Ishikawa (cell line): Measurements from ENCODE around the gene CD300LD.

Source experiments
- CEBPB ChIP-seq: IDR thresholded peaks from 2 replicates; pipeline ENCODE4 v1.6.1; 2012
- CREB1 ChIP-seq: IDR thresholded peaks from 2 replicates; pipeline ENCODE4 v1.6.1; 2012; ENCODE audit warnings: low read depth
- EGR1 ChIP-seq: IDR thresholded peaks from 2 replicates; pipeline ENCODE4 v1.6.1; 2012
- EP300 ChIP-seq: IDR thresholded peaks from 2 replicates; pipeline ENCODE4 v1.6.1; 2012; ENCODE audit warnings: borderline replicate concordance
- FOXM1 ChIP-seq: IDR thresholded peaks from 2 replicates; pipeline ENCODE4 v1.6.1; 2012; ENCODE audit warnings: low read depth, borderline replicate concordance
- NFIC ChIP-seq: IDR thresholded peaks from 2 replicates; pipeline ENCODE4 v1.6.1; 2012
- RAD21 ChIP-seq: IDR thresholded peaks from 2 replicates; pipeline ENCODE4 v1.6.1; 2012; ENCODE audit warnings: low read depth
- TAF1 ChIP-seq: IDR thresholded peaks from 2 replicates; pipeline ENCODE4 v1.6.1; 2012; ENCODE audit warnings: low read depth, mild to moderate bottlenecking
- TCF12 ChIP-seq: IDR thresholded peaks from 2 replicates; pipeline ENCODE4 v1.6.1; 2012; ENCODE audit warnings: low read depth
- TEAD4 ChIP-seq: IDR thresholded peaks from 2 replicates; pipeline ENCODE4 v1.6.1; 2012
- YY1 ChIP-seq: IDR thresholded peaks from 2 replicates; pipeline ENCODE4 v1.6.1; 2012; ENCODE audit warnings: low read depth
- ZBTB7A ChIP-seq: IDR thresholded peaks from 2 replicates; pipeline ENCODE4 v1.6.1; 2012; ENCODE audit warnings: low read depth
- TF ChIP-seq, protein P1 (sequence below): IDR thresholded peaks from 2 replicates; pipeline ENCODE4 v1.6.1; 2012; ENCODE audit warnings: low read depth, mild to moderate bottlenecking
- TF ChIP-seq, protein P2 (sequence below): IDR thresholded peaks from 2 replicates; pipeline ENCODE4 v1.6.1; 2012
- TF ChIP-seq, protein P3 (sequence below): IDR thresholded peaks from 2 replicates; pipeline ENCODE4 v1.6.1; 2012

Gene CD300LD

DNA sequence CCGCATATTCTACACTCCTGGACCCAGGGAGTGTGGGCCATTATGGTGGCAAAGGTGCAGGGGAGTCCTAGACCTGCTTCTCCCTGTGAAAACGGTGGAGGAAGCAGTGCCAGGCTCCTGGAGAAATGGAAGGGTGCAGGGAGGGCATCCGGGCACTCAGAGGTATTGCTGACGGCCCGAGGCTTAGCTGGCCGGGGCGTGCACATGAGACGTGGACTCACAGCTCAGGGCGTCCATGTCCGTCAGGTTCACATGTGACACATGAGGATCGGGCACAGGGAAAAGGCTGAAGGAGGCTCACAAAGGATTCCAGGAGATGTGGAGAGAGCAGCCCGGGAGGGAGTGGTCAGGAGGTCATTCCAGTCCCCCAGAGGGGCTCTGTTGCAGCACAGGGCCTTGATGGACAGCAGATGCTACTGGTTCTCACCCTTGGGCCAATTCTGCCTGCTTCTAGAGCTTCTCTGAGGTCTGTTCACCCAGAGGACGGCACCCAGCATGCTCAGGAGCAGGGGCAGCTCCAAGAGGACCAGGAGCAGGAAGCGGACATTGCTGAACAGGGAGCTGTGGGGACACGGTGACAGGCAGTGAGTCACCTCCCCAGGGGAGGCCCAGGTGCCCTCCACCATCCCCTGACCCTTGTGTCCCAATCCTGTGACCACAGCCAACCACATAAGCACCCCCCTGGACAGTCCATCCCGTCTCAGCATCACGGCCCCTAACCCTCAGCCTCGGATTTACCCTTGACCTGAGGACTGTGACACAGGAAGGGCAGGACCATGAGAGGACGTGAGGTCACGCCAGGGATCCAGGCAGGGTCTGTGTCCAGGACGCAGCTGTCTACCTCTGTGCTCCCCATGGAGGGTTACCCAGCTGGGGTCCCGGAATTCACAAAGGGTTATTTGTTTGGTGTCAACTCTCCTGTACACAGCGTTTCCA is 50.6 kb downstream of the CD300LD start:
- TF ChIP-seq CEBPB (no peak), NFIC (no peak)
- TF ChIP-seq, protein P1, sequence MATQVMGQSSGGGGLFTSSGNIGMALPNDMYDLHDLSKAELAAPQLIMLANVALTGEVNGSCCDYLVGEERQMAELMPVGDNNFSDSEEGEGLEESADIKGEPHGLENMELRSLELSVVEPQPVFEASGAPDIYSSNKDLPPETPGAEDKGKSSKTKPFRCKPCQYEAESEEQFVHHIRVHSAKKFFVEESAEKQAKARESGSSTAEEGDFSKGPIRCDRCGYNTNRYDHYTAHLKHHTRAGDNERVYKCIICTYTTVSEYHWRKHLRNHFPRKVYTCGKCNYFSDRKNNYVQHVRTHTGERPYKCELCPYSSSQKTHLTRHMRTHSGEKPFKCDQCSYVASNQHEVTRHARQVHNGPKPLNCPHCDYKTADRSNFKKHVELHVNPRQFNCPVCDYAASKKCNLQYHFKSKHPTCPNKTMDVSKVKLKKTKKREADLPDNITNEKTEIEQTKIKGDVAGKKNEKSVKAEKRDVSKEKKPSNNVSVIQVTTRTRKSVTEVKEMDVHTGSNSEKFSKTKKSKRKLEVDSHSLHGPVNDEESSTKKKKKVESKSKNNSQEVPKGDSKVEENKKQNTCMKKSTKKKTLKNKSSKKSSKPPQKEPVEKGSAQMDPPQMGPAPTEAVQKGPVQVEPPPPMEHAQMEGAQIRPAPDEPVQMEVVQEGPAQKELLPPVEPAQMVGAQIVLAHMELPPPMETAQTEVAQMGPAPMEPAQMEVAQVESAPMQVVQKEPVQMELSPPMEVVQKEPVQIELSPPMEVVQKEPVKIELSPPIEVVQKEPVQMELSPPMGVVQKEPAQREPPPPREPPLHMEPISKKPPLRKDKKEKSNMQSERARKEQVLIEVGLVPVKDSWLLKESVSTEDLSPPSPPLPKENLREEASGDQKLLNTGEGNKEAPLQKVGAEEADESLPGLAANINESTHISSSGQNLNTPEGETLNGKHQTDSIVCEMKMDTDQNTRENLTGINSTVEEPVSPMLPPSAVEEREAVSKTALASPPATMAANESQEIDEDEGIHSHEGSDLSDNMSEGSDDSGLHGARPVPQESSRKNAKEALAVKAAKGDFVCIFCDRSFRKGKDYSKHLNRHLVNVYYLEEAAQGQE: no peak

DNA sequence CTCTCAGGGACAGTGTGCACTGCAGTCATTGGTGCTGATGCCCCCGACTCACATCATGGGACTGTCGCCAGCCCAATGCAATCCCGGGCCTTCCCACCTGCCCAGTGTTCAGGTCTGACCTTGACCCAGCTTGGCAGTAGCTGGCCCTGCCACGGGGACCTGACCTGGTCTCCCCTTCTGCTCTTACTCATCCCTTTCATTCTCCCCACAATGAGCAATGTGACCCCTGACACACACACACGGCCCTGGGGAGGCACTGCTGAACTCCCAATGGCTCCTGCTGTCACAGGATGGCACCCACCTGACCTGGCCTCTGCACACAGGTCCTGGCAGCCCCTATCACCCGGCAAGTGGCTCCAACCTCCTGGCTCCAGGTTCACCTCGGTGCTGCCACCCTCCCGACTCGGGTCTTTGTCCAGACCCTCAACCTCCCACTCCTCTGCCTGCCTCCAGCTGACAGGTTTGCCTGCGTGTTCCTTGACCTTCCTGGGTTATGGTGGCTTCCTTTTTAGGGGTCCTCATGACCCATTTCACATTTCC is 52.7 kb downstream of the CD300LD start:
- TF ChIP-seq, protein P2, sequence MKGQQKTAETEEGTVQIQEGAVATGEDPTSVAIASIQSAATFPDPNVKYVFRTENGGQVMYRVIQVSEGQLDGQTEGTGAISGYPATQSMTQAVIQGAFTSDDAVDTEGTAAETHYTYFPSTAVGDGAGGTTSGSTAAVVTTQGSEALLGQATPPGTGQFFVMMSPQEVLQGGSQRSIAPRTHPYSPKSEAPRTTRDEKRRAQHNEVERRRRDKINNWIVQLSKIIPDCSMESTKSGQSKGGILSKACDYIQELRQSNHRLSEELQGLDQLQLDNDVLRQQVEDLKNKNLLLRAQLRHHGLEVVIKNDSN: no peak
- TF ChIP-seq EGR1: no peak

DNA sequence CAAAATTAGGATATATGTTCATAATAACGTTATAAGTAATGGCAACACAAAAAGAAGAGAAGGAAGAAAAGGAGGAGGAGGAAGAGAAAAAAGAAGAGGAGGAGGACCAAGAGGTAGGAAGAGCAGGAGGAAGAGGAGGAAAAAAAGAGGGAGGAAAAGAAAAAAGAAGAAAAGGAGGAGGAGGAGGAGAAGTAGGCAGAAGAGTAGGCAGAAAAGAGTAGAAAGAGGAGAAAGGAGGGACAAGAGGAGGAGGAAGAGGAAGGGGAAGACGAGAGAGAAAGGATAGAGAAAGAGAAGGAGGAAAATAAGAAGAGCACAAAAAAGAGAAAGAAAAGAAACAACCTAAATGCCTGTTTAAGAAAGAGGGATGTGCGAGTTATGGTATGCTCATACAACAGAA is 55.2 kb downstream of the CD300LD start:
- TF ChIP-seq CREB1 (no peak), EGR1 (no peak), RAD21 (no peak), CEBPB (no peak)

DNA sequence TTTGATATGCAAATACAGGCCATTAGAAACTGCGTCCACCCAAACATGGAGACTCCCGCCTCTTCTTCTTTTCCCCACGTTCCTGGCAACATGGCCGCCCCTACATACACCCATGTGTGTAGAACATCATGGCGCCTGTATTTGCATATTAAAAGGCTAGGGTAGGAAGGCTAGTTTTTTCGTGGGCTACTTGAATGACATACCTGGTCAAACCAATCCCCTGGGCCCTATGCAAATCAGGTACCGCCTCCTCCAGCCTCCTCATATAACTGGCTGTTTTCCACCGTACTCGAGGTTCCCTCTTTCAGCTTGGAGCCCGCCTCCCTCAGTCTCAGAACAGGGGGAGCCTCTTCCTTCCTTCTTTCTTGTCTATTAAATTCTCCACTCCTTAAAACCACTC is 60.0 kb downstream of the CD300LD start:
- TF ChIP-seq, protein P3, sequence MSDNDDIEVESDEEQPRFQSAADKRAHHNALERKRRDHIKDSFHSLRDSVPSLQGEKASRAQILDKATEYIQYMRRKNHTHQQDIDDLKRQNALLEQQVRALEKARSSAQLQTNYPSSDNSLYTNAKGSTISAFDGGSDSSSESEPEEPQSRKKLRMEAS: peak; percentile 38; the same call in 1 of the 2 replicates
- no peak for TF ChIP-seq CEBPB
- TF ChIP-seq YY1: peak; percentile 78

DNA sequence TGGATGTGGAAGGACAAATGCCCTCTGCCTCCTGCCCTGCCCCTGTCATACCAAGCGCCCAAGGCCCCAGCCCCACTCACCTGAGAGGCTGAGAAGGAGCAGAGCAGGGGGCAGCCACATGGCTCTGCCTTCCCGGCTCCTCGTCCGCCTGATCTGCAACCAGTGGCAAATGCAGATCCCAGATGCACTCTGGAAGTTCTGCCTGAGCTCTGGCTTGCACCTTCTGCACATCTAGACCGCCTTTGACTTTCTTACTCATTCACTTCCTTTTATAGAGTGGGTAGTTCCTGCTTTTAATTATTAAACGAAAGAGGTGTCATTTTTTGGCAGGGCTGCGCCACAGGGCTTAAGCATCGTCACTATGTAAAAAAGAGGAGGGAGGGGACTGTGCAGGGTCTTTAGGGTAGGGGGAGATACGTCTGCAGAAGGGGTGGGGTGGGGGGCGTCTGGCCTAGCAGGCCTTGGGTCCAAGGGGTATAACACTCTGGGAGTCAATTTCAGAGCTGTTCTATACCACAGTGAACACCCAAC is 60.8 kb downstream of the CD300LD start, which contains the start of gene CD300LB:
CD300LB (minus strand) TSS at position 245 of the 531 bp plus-strand sequence; CDS start at position 120, 125 bp downstream.
- no peak for TF ChIP-seq TCF12
- TF ChIP-seq EGR1: no peak
- no peak for TF ChIP-seq TAF1
- TF ChIP-seq TEAD4: no peak
- TF ChIP-seq, protein P3: no peak
- no peak for TF ChIP-seq EP300
- no peak for TF ChIP-seq CEBPB
- no peak for TF ChIP-seq ZBTB7A
- no peak for TF ChIP-seq NFIC
- TF ChIP-seq RAD21: no peak
- TF ChIP-seq FOXM1: no peak
- TF ChIP-seq, protein P1: no peak
- TF ChIP-seq, protein P2: no peak

DNA sequence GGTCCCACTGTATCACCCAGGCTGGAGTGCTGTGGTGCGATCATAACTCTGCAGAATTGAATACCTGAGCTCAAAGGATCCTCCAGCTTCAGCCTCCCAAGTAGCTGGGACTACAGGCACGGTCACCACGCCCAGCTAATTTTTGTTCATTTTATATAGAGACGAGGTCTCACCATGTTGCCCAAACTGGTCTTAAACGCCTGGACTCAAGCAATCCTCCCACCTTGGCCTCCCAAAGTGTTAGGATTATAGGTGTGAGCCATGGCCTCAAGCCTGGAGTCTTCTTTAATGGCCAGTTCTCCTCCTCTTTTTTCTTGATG is 61.3 kb downstream of the CD300LD start:
- TF ChIP-seq, protein P2: no peak
- no peak for TF ChIP-seq RAD21
